Measurements from ENCODE around the gene SDCCAG8. TPM values are rescaled to one million over a fixed set of nuclear protein-coding genes. Genes with fewer than 3 reads are reported as not detected.

SDCCAG8 gene
- total RNA-seq, 1 donor from 2014 or later: 19.8 TPM

GRCh38 chr1:243459059-243459458 is 203.2 kb downstream of the SDCCAG8 start:
- no peak for TF ChIP-seq CTCF (IDR thresholded peaks at IDR 0.05)
- no peaks in the 10 kb centered on the region for H3K27me3 Mint-ChIP-seq (ENCODE audit: low read depth)
- H3K4me1 Mint-ChIP-seq (ENCODE audit: low read depth): no peaks in the 10 kb centered on the region
- H3K9me3 Mint-ChIP-seq (ENCODE audit: low read depth): no peaks in the 10 kb centered on the region
- DNase-seq (ENCODE audit: low spot score): no peak
- no peak overlapping the region for H3K27ac Mint-ChIP-seq (ENCODE audit: unreplicated experiment)
- H3K4me3 Mint-ChIP-seq (ENCODE audit: unreplicated experiment): no peak overlapping the region
- H3K36me3 Mint-ChIP-seq (ENCODE audit: low read depth): peaks cover 4% of the 10 kb centered on the region

GRCh38 chr1:243461700-243462099 is 205.9 kb downstream of the SDCCAG8 start:
- Mint-ChIP-seq H3K9me3 (ENCODE audit: low read depth) (no peaks in the 10 kb centered on the region), H3K27me3 (ENCODE audit: low read depth) (no peaks in the 10 kb centered on the region), H3K4me3 (ENCODE audit: unreplicated experiment) (no peak overlapping the region), H3K27ac (ENCODE audit: unreplicated experiment) (no peak overlapping the region), H3K36me3 (ENCODE audit: low read depth) (peaks cover 4% of the 10 kb centered on the region), H3K4me1 (ENCODE audit: low read depth) (no peaks in the 10 kb centered on the region)
- no peak for DNase-seq (ENCODE audit: low spot score)
- no peak for TF ChIP-seq CTCF (IDR thresholded peaks at IDR 0.05)

GRCh38 chr1:243462929-243463697 is 207.3 kb downstream of the SDCCAG8 start:
- no peak for TF ChIP-seq CTCF (IDR thresholded peaks at IDR 0.05)
- Mint-ChIP-seq H3K4me3 (ENCODE audit: unreplicated experiment) (no peak overlapping the region), H3K4me1 (ENCODE audit: low read depth) (no peaks in the 10 kb centered on the region), H3K27ac (ENCODE audit: unreplicated experiment) (no peak overlapping the region), H3K27me3 (ENCODE audit: low read depth) (no peaks in the 10 kb centered on the region), H3K36me3 (ENCODE audit: low read depth) (peaks cover 4% of the 10 kb centered on the region), H3K9me3 (ENCODE audit: low read depth) (no peaks in the 10 kb centered on the region)
- DNase-seq (ENCODE audit: low spot score): no peak

- Mint-ChIP-seq H3K27me3 (ENCODE audit: low read depth) (no peaks in the 10 kb centered on the region), H3K36me3 (ENCODE audit: low read depth) (peaks cover 6% of the 10 kb centered on the region), H3K4me3 (ENCODE audit: unreplicated experiment) (no peak overlapping the region), H3K4me1 (ENCODE audit: low read depth) (no peaks in the 10 kb centered on the region), H3K9me3 (ENCODE audit: low read depth) (no peaks in the 10 kb centered on the region), H3K27ac (ENCODE audit: unreplicated experiment) (no peak overlapping the region)
- TF ChIP-seq CTCF (IDR thresholded peaks at IDR 0.05): no peak
- DNase-seq (ENCODE audit: low spot score): no peak
Observed at GRCh38 chr1:243465081-243465480, 209.2 kb downstream of the SDCCAG8 start.

GRCh38 chr1:243465738-243466137 is 209.9 kb downstream of the SDCCAG8 start:
- no peaks in the 10 kb centered on the region for H3K27me3 Mint-ChIP-seq (ENCODE audit: low read depth)
- no peaks in the 10 kb centered on the region for H3K9me3 Mint-ChIP-seq (ENCODE audit: low read depth)
- no peak overlapping the region for H3K27ac Mint-ChIP-seq (ENCODE audit: unreplicated experiment)
- TF ChIP-seq CTCF (IDR thresholded peaks at IDR 0.05): no peak
- no peak overlapping the region for H3K4me3 Mint-ChIP-seq (ENCODE audit: unreplicated experiment)
- no peaks in the 10 kb centered on the region for H3K4me1 Mint-ChIP-seq (ENCODE audit: low read depth)
- peaks cover 5% of the 10 kb centered on the region for H3K36me3 Mint-ChIP-seq (ENCODE audit: low read depth)
- no peak for DNase-seq (ENCODE audit: low spot score)

All from chondrocyte (in vitro differentiated cells).